A549 treated with dexamethasone at 1 μM for 4 hours (cell line): ENCODE results near the gene EDC4. TPM values are rescaled to one million over a fixed set of nuclear protein-coding genes. Genes with fewer than 3 reads are reported as not detected.

Experiments
- total RNA-seq: library from RNA; stranded (reverse); fragments of 200-300 nt; extraction: Qiagen RNA extraction; gene quantifications from 5 replicates; pipeline ENCODE4 v1.2.3, GENCODE V29; 2022

The EDC4 gene
- 42.2 to 69.2 TPM (median 59.8 TPM) in 5 replicates for total RNA-seq

GRCh38 chr16:67872631-67873434 is at the start of gene EDC4:
EDC4 (plus strand) TSS chr16:67873052; CDS start chr16:67873262, 210 bp downstream.

GRCh38 chr16:67841816-67842508 is 30.9 kb upstream of the EDC4 start, which contains the start of gene THAP11:
THAP11 (plus strand) TSS chr16:67842320; CDS start chr16:67842555, 235 bp downstream.

GRCh38 chr16:67846320-67847063 is 26.4 kb upstream of the EDC4 start, which contains the start of gene NUTF2:
NUTF2 (plus strand) TSS chr16:67846933; CDS start chr16:67865131, 18,198 bp downstream.

GRCh38 chr16:67847064-67847861 is 25.6 kb upstream of the EDC4 start, which contains the start of gene CENPT:
CENPT (minus strand) TSS chr16:67847693; CDS start chr16:67833859, 13,834 bp downstream.

GRCh38 chr16:67884684-67885083 is 11.8 kb downstream of the EDC4 start, which contains the start of gene NRN1L:
NRN1L (plus strand) TSS chr16:67884885; CDS start chr16:67884904, 19 bp downstream.

GRCh38 chr16:67892899-67893742 is 20.3 kb downstream of the EDC4 start, which contains the start of gene PSKH1:
PSKH1 (plus strand) TSS chr16:67893254; CDS start chr16:67908750, 15,496 bp downstream.

Other genes with a start within 250 kb of the EDC4 start
- gene CARMIL2, start 227.9 kb upstream of the EDC4 start, total RNA-seq = 1.5 to 2.6 TPM (median 2.0 TPM) in 5 replicates
- gene ACD, start 212.8 kb upstream of the EDC4 start, total RNA-seq = 26.7 to 36.7 TPM (median 33.8 TPM) in 5 replicates
- gene PARD6A, start 212.1 kb upstream of the EDC4 start, total RNA-seq = 1.7 to 2.8 TPM (median 2.2 TPM) in 5 replicates
- gene ENKD1, start 206.3 kb upstream of the EDC4 start, total RNA-seq = 7.4 to 10.9 TPM (median 9.7 TPM) in 5 replicates
- gene C16orf86, start 206.2 kb upstream of the EDC4 start, total RNA-seq = 0.06 to 0.14 TPM (median 0.10 TPM) in 3 of 5 replicates, not detected in the others
- gene GFOD2, start 153.7 kb upstream of the EDC4 start, total RNA-seq = 14.3 to 17.7 TPM (median 16.4 TPM) in 5 replicates
- gene RANBP10, start 66.5 kb upstream of the EDC4 start, total RNA-seq = 6.6 to 10.3 TPM (median 9.8 TPM) in 5 replicates
- gene TSNAXIP1, start 66.2 kb upstream of the EDC4 start, total RNA-seq = 0.25 to 0.67 TPM (median 0.52 TPM) in 5 replicates
- 26.2 to 39.1 TPM (median 37.6 TPM) in 5 replicates for gene THAP11, start 30.7 kb upstream of the EDC4 start, total RNA-seq
- 240 to 275 TPM (median 248 TPM) in 5 replicates for gene NUTF2, start 26.1 kb upstream of the EDC4 start, total RNA-seq
- 19.9 to 28.0 TPM (median 26.0 TPM) in 5 replicates for gene CENPT, start 25.4 kb upstream of the EDC4 start, total RNA-seq
- 0.29 to 0.32 TPM in 2 of 5 replicates, not detected in the others for gene NRN1L, start 11.8 kb downstream of the EDC4 start, total RNA-seq
- gene PSKH1, start 20.2 kb downstream of the EDC4 start, total RNA-seq = 10.6 to 16.1 TPM (median 14.7 TPM) in 5 replicates
- gene CTRL, start 58.8 kb downstream of the EDC4 start, total RNA-seq = 0.63 to 2.0 TPM (median 1.5 TPM) in 5 replicates
- gene PSMB10, start 63.8 kb downstream of the EDC4 start, total RNA-seq = 37.3 to 47.5 TPM (median 39.7 TPM) in 5 replicates
- 5.3 to 11.1 TPM (median 11.0 TPM) in 5 replicates for gene LCAT, start 71.1 kb downstream of the EDC4 start, total RNA-seq
- 14.8 to 35.2 TPM (median 27.8 TPM) in 5 replicates for gene SLC12A4, start 95.6 kb downstream of the EDC4 start, total RNA-seq
- gene DPEP3, start 107.4 kb downstream of the EDC4 start, total RNA-seq = not detected in 5 replicates
- not detected in 5 replicates for gene DPEP2, start 126.4 kb downstream of the EDC4 start, total RNA-seq
- gene DPEP2NB, start 142.9 kb downstream of the EDC4 start, total RNA-seq = not detected in 5 replicates
- 17.1 to 18.0 TPM (median 17.3 TPM) in 5 replicates for gene DDX28, start 150.2 kb downstream of the EDC4 start, total RNA-seq
- gene DUS2, start 150.2 kb downstream of the EDC4 start, total RNA-seq = 16.3 to 17.5 TPM (median 17.3 TPM) in 5 replicates
- 12.0 to 17.9 TPM (median 16.5 TPM) in 5 replicates for gene NFATC3, start 212.3 kb downstream of the EDC4 start, total RNA-seq